HCT116 (cell line): ENCODE data around the gene RPL13A.

Experiments used
- EZH2 ChIP-seq: fragments of 200-600 bp; sonication (generic); IDR thresholded peaks from 2 replicates; pipeline ENCODE4 v1.6.1; 2017; ENCODE audit warnings: antibody characterized with exemption, mixed run types
- FOSL1 ChIP-seq: IDR thresholded peaks from 2 replicates; pipeline ENCODE4 v1.6.1; 2012; ENCODE audit warnings: low read depth
- POLR2A ChIP-seq: IDR thresholded peaks from 2 replicates; pipeline ENCODE4 v1.7.0; 2011; ENCODE audit warnings: borderline replicate concordance; ENCODE audit not compliant: insufficient read depth, insufficient read length; ENCODE audit errors: extremely low read depth
- POLR2AphosphoS5 ChIP-seq: IDR thresholded peaks from 2 replicates; pipeline ENCODE4 v1.6.1; 2011; ENCODE audit warnings: mild to moderate bottlenecking, low read depth, low read length, moderate library complexity
- SIN3A ChIP-seq: IDR thresholded peaks from 2 replicates; pipeline ENCODE4 v1.6.1; 2012; ENCODE audit warnings: low read depth
- ZNF274 ChIP-seq: fragments of 200-500 bp; sonication (Bioruptor generic); IDR thresholded peaks from 2 replicates; pipeline ENCODE4 v1.6.1; 2014; ENCODE audit warnings: mild to moderate bottlenecking, low read depth, low read length, inconsistent platforms
- TF ChIP-seq, protein P1 (sequence below), 3 experiments: fragments of 200-600 bp in 1 of 3; sonication (generic) in 1 of 3; IDR thresholded peaks in 2 of 3; conservative IDR thresholded peaks in 1 of 3; 2 replicates each; pipeline ENCODE4 v1.5.1; 2012 to 2017; ENCODE audit warnings: low read depth in 2 of 3, low read length in 2 of 3, antibody characterized with exemption in 1 of 3, borderline replicate concordance in 1 of 3, control low read depth in 1 of 3, mild to moderate bottlenecking in 1 of 3, mixed read lengths in 1 of 3, mixed run types in 1 of 3, moderate library complexity in 1 of 3; ENCODE audit not compliant: insufficient read depth in 1 of 3
- TF ChIP-seq, protein P2 (sequence below): IDR thresholded peaks from 2 replicates; pipeline ENCODE4 v1.6.1; 2012
- TF ChIP-seq, protein P3 (sequence below): IDR thresholded peaks from 2 replicates; pipeline ENCODE4 v1.6.1; 2012; ENCODE audit warnings: low read depth

DNA sequence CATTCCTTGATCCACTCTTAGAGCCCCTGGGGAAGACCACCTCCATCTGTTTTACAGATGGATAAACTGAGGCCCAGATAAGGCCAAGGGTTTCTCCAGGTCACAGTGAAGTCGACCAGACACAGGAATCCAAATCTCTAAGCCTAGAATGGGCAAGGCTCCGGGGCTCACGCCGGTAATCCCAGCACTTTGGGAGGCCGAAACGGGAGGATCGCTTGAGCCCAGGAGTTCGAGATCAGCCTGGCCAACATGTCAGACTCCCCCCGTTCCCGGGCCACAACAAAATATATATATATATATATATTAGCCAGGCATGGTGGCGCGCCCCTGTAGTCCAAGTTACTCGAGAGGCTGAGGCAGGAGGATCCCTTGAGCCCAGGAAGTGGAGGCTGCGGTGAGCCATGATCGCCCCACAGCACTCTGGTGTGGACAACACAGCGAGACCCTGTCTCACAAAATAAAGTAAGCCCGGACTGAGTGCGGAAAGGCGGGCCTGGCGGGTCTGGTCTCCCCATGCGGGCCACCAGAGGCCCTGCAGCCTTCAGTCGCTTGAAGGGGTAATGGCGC, 615 bp upstream of the RPL13A start:
- TF ChIP-seq ZNF274: no peak
- no peak for TF ChIP-seq SIN3A
- TF ChIP-seq, protein P1, sequence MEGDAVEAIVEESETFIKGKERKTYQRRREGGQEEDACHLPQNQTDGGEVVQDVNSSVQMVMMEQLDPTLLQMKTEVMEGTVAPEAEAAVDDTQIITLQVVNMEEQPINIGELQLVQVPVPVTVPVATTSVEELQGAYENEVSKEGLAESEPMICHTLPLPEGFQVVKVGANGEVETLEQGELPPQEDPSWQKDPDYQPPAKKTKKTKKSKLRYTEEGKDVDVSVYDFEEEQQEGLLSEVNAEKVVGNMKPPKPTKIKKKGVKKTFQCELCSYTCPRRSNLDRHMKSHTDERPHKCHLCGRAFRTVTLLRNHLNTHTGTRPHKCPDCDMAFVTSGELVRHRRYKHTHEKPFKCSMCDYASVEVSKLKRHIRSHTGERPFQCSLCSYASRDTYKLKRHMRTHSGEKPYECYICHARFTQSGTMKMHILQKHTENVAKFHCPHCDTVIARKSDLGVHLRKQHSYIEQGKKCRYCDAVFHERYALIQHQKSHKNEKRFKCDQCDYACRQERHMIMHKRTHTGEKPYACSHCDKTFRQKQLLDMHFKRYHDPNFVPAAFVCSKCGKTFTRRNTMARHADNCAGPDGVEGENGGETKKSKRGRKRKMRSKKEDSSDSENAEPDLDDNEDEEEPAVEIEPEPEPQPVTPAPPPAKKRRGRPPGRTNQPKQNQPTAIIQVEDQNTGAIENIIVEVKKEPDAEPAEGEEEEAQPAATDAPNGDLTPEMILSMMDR (IDR thresholded peaks at IDR 0.05 in 2 of 3, conservative IDR thresholded peaks at IDR 0.05 in 1 of 3; ENCODE audit: borderline replicate concordance in 1 of 3, insufficient read depth in 1 of 3, low read depth in 2 of 3, low read length in 2 of 3): no peak
- no peak for TF ChIP-seq POLR2A
- TF ChIP-seq EZH2: no peak
- TF ChIP-seq, protein P2, sequence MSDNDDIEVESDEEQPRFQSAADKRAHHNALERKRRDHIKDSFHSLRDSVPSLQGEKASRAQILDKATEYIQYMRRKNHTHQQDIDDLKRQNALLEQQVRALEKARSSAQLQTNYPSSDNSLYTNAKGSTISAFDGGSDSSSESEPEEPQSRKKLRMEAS: no peak
- TF ChIP-seq FOSL1: no peak
- no peak for TF ChIP-seq POLR2AphosphoS5
- TF ChIP-seq, protein P3, sequence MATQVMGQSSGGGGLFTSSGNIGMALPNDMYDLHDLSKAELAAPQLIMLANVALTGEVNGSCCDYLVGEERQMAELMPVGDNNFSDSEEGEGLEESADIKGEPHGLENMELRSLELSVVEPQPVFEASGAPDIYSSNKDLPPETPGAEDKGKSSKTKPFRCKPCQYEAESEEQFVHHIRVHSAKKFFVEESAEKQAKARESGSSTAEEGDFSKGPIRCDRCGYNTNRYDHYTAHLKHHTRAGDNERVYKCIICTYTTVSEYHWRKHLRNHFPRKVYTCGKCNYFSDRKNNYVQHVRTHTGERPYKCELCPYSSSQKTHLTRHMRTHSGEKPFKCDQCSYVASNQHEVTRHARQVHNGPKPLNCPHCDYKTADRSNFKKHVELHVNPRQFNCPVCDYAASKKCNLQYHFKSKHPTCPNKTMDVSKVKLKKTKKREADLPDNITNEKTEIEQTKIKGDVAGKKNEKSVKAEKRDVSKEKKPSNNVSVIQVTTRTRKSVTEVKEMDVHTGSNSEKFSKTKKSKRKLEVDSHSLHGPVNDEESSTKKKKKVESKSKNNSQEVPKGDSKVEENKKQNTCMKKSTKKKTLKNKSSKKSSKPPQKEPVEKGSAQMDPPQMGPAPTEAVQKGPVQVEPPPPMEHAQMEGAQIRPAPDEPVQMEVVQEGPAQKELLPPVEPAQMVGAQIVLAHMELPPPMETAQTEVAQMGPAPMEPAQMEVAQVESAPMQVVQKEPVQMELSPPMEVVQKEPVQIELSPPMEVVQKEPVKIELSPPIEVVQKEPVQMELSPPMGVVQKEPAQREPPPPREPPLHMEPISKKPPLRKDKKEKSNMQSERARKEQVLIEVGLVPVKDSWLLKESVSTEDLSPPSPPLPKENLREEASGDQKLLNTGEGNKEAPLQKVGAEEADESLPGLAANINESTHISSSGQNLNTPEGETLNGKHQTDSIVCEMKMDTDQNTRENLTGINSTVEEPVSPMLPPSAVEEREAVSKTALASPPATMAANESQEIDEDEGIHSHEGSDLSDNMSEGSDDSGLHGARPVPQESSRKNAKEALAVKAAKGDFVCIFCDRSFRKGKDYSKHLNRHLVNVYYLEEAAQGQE: no peak
